Occipital lobe (tissue), 2 donors: ENCODE measurements around the gene TEDC1. TPM values are rescaled to one million over a fixed set of nuclear protein-coding genes. Genes with fewer than 3 reads are reported as not detected.

Source experiments
- DNase-seq: peaks from one replicate; lab custom pipeline; 2025; lab: John Stamatoyannopoulos, UW
- total RNA-seq: library from RNA; depleted of rRNA; stranded (reverse); fragments of >200 nt; gene quantifications from one replicate; pipeline ENCODE4 v1.2.3, GENCODE V29; 2014

TEDC1 gene
- total RNA-seq, 1 donor from 2014 or later = 5.6 TPM

DNA sequence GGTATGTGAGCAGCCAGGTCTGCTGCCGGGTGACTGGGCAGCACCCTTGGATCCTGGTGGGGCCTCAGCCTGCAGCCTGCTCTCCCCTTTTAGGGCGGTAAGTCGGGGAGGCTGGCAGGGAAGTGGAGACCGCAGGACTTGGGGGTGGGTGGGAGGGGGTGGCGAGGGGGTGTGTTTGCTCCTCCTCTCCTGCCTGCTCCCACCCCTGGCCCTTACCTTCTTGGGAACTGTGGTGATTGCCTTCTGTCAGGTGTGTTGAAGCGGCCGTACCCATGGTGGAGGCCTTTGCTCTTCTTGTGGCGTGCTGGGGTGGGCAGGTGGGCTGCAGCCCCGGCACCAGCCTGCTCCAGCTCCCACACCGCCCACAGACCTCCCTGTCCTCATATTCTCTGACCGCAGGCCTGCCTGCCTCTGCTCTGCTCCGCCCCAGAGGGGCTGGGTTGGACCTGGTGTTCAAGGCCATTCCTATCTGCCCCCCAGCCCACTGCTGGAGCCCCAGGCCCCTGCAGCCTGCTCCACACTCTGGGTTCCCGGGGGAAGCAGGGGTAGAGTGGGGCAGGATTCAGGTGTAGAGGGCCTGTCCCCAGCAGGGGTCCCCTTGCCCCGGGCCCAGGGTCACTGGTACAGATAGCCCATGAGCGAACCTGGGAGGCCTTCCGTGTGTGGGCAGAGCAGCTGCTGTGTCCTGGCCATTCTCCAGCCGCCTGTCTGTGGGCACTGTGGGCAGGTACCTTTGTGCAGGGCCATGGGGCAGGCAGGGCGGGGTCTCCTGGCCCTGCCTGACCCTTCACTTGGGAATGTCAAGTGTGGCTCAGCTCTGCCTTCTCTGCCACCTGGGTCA, 5.2 kb downstream of the TEDC1 start:
- DNase-seq = no peak

DNA sequence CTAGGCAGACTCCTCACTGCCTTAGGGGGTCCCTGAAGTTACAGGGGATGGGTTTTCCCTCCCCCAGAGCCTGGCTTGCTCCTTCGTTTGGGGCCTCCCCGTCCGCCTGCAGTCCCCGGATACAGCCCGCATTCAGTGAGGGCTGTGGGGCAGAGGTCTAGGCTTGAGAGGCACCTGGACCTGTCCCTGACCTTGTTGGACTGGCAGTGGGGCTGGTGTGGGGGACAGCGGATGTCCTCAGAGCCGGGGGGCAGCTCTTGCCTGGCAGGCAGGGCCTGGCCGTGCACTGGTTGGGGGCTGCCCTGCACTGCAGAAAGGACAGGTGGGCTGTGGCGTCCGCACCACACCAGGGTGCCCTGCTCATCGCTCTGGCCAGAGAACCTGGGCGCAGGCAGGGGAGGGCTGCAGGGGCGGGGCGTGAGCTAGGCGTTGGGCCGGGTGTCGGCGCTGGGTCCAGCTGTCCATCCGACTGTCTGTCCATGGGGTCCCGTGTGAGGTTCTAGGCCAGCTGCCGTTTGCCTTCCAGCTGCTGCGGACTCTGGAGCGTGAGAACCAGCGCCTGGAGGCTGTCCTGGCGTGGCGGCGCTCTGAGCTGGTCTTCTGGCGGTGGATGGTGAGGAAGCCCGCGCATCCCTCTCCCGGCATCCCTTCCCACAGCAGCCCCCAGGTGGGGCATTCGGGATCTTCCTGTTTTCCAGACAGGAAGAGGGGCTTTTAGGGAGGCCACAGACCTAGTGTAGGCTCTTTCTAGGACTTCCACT, 6.0 kb downstream of the TEDC1 start:
- DNase-seq = no peak

DNA sequence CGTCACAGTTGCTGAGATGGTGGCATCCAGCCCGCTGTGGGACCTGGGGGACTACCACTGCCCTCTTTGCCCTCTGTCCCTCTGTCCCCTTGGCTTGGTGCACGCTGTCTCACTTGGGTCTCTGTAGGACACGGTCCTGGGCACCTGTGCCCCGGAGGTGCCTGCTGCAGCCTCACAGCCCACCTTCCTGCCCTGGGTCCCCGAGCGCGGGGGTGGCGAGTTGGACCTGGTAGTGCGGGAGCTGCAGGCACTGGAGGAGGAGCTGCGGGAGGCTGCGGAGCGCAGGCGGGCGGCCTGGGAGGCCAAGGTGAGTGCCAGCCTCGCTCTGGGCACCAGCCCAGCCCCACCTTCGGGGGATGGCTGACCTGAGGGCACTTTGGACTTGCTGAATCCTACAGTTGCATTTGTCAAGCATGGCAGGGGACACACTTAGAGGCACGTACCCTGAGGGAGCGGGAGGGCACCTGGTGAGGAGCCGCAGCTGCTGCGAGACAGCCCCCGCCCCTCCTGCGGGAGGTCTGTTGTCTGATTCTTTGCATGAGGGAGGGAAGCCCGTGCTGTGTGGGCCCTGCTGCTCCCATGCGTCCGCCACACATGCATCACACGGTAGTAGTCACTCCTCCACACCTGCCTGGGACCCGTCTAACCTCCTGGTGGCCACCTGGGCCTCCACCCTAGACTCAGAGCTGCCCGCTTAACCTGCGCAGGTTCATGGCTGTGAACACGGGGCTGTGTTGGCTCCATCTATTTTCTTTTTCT, 6.8 kb downstream of the TEDC1 start:
- DNase-seq = no peak

DNA sequence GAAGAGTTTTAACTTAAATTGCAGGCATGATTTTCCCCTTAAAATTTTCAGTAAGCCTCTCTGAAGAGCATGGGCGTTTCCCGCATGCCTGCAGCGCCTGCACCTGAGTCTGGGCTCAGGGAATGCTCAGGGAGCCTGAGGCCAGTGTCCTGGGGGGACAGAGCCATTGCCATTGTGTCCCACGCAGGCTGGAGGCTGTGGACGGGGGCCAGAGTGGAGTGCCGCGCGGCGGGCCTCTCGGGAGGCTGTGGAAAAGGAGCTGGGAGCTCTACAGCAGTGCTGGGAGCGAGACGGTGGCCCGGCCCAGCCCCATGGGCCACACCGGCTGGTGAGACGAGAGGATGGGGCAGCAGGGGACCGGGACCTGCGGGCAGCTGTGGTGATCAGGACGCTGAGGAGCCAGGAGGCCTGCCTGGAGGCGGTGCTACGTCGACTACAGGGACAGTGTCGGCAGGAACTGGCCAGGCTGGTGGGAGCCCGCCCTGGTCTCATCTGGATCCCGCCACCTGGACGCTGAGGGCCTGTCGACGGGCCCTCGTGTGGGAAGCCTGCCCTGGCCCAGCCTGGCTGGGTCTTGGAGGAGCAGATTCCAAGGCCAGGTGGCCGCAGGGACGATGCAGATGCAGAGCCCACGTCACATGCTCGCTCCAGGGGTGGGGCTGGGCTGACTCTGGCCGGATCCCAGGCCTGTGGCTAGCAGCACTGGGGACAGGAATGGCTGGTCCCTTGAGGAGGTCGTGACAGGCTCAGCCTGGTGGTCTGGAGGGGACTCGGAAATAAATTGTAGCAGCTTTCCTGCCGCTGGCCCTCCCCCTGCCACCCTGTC, 7.6 kb downstream of the TEDC1 start:
- DNase-seq = no peak

DNA sequence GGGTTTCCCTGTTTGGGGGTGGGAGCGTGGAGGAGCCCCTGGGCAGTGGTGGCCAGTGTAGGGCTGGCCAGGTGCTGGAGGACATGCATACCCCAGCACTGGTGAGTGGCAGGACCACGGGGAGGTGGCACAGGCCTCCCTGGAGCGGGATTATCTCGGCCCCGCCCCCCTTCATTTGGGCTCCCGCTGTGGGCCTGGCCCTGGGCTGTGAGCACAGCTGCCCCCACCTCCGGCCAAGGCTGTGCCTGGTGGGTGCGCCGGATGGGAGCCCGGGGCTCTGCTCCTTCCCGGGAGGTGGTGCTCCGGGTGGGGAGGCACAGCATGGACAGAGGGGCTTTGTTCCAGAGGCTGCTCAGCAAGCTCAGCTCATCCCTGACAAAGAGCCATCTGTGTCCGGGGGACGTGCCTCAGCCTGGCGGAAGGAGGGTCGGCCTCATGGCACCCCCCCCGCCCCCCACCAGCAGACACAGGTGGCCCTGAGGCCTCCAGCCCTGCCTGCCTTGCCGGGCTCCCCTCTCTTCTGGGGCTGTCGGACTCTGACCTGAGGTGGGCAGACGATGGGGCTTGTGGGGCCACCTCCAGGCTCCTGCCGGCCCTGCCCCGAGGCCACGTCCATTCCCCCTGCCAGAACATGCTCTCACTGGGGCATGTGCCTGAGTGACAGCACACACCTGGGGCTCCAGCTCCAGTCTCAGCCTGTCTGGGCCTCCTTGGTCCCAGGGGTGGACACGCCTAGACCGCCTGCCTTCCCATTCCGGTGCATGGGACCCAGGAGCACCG, 8.4 kb downstream of the TEDC1 start:
- peak; percentile 81 for DNase-seq

DNA sequence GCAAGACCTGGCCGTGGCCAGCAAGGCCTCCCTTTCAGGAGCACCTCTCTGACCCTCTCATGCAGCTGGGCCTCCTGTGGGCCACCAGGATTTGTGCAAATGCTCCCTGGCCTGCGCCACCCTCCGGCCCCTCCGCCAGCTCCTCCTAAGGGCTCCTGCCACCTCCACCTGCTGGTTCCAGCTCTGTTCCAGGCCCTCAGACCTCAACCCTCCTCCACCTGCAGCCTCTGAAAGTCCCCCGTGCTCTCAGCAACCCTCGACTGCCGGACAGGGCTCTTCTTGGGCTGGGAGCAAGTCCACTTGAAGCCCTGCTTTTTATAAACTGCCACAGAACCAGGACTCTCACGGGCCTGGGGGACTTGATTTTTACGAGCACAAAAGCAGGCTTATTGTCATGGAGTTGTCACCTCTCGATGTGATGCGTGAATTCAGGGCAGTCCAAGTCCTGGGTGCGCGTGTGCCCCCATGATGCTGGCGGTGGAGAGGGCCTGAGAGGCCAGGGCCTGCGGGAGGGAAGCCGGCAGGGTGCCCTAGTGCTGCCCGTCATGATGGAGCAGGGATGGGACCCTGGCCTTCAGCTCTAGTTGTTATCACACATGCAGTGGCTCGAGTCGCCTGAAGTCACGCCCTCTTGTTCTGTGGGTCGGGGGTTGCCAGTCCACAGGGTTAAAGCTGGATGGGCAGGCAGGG, 9.1 kb downstream of the TEDC1 start:
- DNase-seq = no peak

DNA sequence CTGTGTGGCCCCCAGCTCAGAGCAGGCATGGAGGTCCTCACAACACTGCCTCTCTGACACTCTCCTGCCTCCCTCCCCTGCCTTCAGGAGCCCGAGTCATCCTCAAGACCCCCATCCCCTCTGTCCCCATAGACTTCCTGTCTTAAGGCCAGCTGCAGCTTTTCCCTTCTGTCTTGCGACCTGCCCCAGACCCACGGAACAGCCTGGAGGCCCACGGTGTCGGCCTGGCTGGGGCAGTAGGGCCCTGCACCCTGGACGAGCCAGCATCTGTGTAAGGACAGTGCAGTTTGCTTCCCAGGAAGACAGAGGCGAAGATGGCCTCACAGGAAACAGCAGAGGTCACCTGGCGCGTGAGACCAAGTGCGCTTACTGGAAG, 9.7 kb downstream of the TEDC1 start:
- DNase-seq = no peak

DNA sequence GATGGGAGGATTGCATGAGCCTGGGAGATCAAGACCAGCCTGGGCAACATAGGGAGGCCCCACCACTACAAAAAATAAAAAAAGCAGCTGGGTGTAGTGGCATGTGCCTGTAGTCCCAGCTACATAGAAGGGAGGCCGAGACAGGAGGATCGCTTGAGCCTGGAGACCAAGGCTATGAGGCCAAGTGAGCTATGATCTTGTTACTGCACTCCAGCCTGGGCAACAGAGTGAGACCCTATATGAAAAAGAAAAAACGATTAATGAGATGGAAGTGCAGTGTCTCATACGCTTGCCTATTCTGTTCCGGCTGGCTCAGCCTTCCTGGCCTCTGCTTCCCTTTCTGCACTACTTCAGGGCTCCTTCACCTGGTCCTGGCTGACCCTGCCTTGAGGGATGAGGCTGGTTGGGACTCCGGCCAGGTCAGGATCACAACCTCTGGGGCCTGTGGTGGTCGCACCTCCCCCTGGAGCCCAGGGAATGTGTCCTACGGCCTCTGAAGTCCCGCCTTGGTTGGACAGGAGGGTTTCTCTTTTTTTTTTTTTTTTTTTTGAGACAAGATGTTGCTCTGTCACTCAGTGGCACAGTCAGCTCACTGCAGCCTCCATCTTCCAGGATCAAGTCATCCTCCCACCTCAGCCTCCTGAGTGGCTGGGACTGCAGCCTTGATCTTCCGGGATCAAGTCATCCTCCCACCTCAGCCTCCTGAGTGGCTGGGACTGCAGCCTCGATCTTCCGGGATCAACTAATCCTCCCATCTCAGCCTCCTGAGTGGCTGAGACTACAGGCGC, 10.7 kb downstream of the TEDC1 start:
- DNase-seq = no peak

DNA sequence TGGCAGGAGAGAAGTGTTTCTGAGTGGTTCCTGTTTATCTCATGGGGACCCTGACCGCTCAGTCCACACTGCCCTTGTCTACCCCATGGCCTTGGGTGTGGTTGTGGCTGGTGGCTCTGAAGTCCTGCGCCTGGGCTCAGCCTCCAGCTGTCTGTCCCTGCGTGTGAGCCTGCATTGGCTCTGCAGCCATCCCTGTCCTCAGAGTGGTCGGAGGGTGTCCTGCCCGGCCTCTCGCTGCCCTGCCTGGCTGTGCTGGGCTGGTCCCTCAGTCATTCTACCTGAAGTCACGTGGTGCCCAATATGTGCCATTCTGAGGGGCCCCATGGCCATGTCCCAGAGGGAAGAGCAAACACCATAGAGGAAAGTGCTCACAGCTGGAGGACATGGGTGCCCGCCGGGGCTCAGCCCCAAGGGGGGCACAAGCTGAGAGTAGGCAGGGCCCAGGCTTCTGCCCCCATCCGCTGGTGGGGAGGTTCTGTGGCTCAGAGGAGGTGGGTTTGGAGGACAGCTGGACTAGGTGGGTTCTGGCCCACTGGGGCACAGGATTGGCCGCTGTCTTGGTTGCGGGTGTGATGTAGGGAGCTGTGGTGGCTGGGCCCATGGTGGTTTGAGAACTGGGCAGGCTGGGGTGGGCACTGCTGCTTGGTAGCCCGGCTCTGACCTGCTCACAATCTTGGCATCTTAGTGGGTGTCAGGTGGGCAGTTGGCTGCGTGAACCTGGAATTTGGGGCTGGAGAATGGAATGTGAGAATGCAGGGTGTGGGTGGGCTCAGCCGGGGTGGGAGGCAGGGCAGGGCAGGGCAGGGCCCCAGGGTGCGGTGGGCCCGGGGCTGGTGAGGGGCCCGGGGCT, 11.6 kb downstream of the TEDC1 start:
- no peak for DNase-seq

DNA sequence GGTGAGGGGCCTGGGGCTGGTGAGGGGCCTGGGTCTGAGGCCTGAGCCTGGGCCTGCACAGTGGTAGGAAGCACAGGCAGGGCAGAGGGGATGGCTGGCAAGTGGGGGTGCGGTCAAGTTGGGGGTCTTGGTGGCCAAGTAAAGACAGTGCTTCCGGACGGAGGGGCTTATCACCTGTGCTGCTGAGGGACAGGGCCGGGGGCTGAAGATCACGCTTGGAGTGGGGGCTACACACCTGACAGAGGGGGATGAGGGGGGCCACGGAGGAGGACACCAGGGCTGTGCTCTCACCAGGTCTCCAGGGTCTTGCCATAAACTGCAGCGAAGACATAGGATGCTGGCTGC, 12.2 kb downstream of the TEDC1 start:
- DNase-seq = no peak

DNA sequence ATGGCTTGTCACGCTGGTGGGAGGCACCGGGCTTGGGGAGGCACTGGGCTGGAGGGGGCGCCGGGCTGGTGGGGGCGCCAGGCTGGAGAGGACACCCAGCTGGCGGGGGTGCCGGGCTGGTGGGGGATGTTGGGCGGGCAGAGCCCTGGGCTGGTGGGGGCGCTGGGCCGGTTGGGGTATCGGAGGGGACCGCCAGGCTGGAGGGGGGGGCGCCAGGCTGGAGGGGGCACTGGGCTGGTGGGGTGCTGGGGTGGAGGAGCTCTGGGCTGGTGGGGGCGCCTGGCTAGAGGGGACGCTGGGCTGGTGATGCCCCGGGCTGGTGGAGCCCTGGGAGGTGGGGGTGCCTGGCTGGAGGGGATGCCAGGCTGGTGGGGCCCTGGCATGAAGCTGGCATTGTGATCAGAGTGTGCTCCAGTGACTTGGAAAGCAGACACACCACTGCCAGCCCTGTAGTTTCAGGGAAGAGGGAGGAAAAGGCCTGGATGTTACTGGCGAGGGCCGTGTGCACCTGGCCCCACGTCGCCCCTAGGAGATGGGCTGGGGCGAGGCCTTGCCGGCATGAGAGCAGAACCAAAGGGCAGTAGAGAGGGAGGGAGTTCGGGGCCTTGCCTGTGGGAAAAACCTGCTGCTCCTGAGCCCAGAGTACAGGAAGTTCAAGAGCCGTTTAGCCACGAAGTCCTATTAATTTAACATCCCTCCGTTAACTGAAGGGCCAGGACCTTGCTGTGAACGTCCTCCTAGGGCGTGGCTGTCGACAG, 13.1 kb downstream of the TEDC1 start:
- no peak for DNase-seq

DNA sequence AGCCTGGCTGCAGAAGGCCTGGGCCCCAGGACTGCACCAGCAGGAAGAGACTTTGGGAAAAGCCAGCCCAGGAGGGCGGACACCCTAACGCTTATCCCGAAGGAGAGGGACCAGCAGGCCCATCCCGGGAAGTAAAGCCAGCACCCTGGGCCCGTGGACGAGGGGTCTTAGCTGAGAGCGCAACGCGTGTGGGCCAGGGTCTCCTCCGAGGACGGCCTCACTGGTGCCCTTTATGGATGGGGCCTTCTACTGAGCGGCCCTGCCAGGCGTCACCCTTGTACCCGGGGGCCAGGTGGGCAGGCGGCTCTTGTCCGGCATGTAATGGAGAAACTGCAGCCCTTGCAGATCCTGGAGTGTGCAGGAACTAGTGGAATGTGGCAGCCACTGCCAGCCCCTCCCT, 14.1 kb downstream of the TEDC1 start:
- DNase-seq = no peak

DNA sequence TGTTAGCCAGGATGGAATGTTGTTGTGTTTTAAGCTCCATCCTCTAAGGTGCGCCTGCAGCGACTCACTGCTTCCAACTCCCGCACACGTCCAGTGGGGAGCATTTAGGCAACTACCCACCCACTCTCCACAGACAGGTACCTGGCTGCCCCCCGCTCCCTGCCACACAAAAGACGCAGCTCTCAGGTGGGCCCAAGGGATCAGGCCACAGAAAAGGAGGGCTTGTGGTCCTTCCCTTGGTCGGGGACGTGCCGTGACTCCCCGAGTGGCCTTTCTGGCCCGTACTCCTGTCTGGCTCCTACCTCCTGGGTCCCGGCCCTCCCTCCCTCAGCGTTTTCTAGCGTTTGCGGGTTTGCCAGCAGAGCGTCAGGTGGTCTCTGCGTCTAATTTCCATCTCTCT, 16.2 kb downstream of the TEDC1 start:
- DNase-seq = no peak

DNA sequence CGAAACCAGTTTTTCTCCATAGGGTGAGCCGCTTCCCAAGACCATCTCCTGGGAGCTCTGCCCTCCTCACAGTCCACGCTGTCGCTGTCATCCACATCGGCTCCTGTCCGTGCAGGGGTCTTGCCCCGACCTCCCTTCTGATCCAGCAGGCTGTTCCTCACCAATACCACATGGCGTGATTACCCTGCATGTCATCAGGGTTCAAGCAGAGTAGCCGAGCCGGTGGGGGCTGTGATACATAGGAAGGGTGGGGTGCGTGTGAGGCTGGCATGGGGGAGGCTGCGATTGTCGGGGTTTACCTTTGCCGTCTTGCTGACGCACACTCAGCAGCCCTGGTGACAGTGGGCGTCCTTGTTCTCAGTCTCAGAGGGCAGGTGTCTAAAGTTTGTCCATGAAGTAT, 17.0 kb downstream of the TEDC1 start:
- DNase-seq = no peak

DNA sequence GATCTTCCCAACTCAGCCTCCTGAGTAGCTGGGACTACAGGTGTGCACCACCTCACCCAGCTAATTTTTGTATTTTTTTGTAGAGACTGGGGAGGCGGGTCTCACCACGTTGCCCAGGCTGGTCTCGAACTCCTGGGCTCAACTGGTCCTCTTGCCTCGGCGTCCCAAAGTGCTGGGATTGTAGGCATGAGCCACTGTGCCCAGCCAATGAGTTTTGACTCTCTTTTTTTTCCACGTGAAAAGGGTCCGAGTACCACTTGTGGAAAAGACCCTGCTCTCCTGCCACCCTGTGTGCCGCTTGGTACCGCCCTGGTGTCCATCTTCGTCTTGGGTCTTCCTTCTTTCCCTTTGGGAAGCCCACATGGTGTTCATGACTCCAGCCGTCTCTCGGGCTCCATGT, 17.6 kb downstream of the TEDC1 start:
- no peak for DNase-seq

DNA sequence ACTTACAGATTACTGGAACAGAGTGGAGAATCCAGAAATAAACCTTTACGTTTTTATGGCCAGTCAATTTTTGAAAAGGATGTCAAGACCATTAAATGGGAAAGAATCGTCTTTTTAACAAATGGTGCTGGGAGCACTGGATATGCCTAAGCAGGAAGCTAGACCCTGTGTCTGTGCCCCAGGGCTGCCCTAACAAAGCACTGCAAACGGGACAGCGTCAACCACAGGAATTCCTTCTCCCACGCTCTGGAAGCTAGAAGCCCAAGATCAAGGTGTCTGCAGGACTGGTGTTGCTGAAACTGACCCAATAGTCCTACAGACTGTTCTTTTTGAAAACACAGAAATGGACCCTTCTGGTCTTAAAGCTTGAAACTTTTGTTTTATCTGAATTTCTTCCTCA, 26.1 kb downstream of the TEDC1 start:
- DNase-seq = no peak

DNA sequence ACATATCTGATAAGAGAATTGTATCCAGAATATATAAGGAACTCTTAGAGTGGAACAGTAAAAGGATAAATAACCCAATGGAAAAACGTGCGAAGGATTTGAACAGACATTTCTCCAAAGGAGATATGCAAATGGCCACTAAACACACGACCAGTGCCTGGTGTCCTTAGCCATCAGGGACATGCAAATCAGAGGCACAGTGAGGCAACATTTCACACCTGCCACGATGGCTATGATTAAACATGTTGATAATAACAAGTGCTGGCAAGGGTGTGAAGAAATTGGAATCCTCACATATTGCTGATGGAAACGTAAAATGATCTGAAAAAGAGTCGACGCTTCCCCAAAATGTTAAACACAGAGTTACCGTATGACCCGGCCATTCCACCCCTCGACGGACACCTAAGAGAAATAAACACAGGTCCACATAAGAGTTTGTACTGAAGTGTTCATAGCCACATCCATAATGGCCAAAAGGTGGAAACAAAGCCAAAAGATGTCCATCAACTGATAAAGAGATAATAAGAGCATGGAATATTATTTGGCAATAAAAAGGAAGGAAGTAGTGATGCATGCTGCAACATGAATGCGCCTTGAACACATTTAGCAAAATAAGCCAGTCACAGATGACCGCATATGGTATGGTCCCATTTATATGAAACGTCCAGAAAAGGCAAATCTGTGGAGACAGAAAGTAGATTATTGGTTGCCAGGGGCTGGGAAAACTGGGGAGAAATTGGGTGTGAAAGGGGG, 29.1 kb downstream of the TEDC1 start:
- no peak for DNase-seq
